GM23338 (cell line): ENCODE results near the gene CSPG4. TPM values are rescaled to one million over a fixed set of nuclear protein-coding genes. Genes with fewer than 3 reads are reported as not detected.

Experiments used
- ATAC-seq: fragments of 200-7000 bp; cut with Tn5 transposase; 3 replicates; pipeline ENCODE4 v1.9.1; 2020
- DNase-seq: peaks from one replicate; pipeline ENCODE4 v3.0.0-alpha.2; 2015; ENCODE audit warnings: low spot score
- H2AFZ ChIP-seq: fragments of 200-600 bp; sonication (generic); 2 replicates; pipeline ENCODE4 v1.8.0; 2016; ENCODE audit warnings: antibody characterized with exemption, mild to moderate bottlenecking, moderate library complexity
- H3F3A ChIP-seq: fragments of 200-600 bp; sonication (generic); replicated peaks from 2 replicates; pipeline ENCODE4 v1.8.0; 2017; ENCODE audit warnings: antibody characterized with exemption, mixed run types, low read depth
- H3K27ac ChIP-seq: fragments of 200-600 bp; sonication (generic); 2 replicates; pipeline ENCODE4 v1.6.1; 2016; ENCODE audit warnings: low read depth
- H3K27me3 ChIP-seq: fragments of 200-600 bp; sonication (generic); 2 replicates; pipeline ENCODE4 v1.8.0; 2016; ENCODE audit warnings: mild to moderate bottlenecking, mixed run types, moderate library complexity; ENCODE audit not compliant: insufficient read depth
- H3K36me3 ChIP-seq: fragments of 200-600 bp; sonication (generic); 2 replicates; pipeline ENCODE4 v1.8.0; 2016; ENCODE audit warnings: mild to moderate bottlenecking; ENCODE audit not compliant: insufficient read depth
- H3K4me1 ChIP-seq: fragments of 200-600 bp; sonication (generic); 2 replicates; pipeline ENCODE4 v1.8.0; 2016; ENCODE audit warnings: mild to moderate bottlenecking, moderate library complexity; ENCODE audit not compliant: insufficient read depth
- H3K4me2 ChIP-seq: fragments of 200-600 bp; sonication (generic); 2 replicates; pipeline ENCODE4 v1.7.1; 2017; ENCODE audit warnings: mixed run types
- H3K4me3 ChIP-seq: fragments of 200-600 bp; sonication (generic); 2 replicates; pipeline ENCODE4 v1.6.1; 2016; ENCODE audit warnings: mixed run types
- H3K79me2 ChIP-seq: fragments of 200-600 bp; sonication (generic); replicated peaks from 2 replicates; pipeline ENCODE4 v1.8.0; 2017; ENCODE audit warnings: mild to moderate bottlenecking; ENCODE audit not compliant: insufficient read depth
- H3K9me2 ChIP-seq: fragments of 200-600 bp; sonication (generic); 2 replicates; pipeline ENCODE4 v1.8.0; 2017; ENCODE audit not compliant: insufficient read depth
- H4K20me1 ChIP-seq: fragments of 200-600 bp; sonication (generic); replicated peaks from 2 replicates; pipeline ENCODE4 v1.8.0; 2017; ENCODE audit warnings: mild to moderate bottlenecking; ENCODE audit not compliant: insufficient read depth
- H3K27ac Mint-ChIP-seq: 2 replicates; pipeline ENCODE4 v1.8.0; 2020; ENCODE audit warnings: inconsistent platforms, mild to moderate bottlenecking, moderate library complexity, mixed read lengths
- H3K27me3 Mint-ChIP-seq: 3 replicates; pipeline ENCODE4 v1.8.0; 2022; ENCODE audit warnings: low read depth, mild to moderate bottlenecking, moderate library complexity, mixed read lengths, inconsistent platforms; ENCODE audit not compliant: insufficient read depth, poor library complexity
- H3K36me3 Mint-ChIP-seq: 3 replicates; pipeline ENCODE4 v1.8.0; 2021; ENCODE audit warnings: low read depth, mild to moderate bottlenecking, inconsistent platforms, moderate library complexity, mixed read lengths
- H3K4me1 Mint-ChIP-seq: 3 replicates; pipeline ENCODE4 v1.8.0; 2020; ENCODE audit warnings: mild to moderate bottlenecking, inconsistent platforms, mixed read lengths
- H3K4me3 Mint-ChIP-seq: 3 replicates; pipeline ENCODE4 v1.8.0; 2021; ENCODE audit warnings: moderate library complexity, mild to moderate bottlenecking, inconsistent platforms, mixed read lengths
- H3K9me3 Mint-ChIP-seq: 3 replicates; pipeline ENCODE4 v1.8.0; 2020; ENCODE audit warnings: moderate library complexity, mild to moderate bottlenecking, inconsistent platforms, mixed read lengths
- CREB1 ChIP-seq: fragments of 250-450 bp; sonication (Bioruptor Pico); IDR thresholded peaks from 2 replicates; pipeline ENCODE4 v1.5.0; 2020; ENCODE audit warnings: low read depth, mild to moderate bottlenecking, moderate library complexity
- EZH2 ChIP-seq: fragments of 200-600 bp; sonication (generic); IDR thresholded peaks from one replicate; pipeline ENCODE4 v1.8.0; 2017; ENCODE audit warnings: antibody characterized with exemption, mild to moderate bottlenecking, low read depth; ENCODE audit not compliant: unreplicated experiment
- EZH2phosphoT487 ChIP-seq: fragments of 200-600 bp; sonication (generic); IDR thresholded peaks from one replicate; pipeline ENCODE4 v1.8.1; 2018; ENCODE audit warnings: antibody characterized with exemption; ENCODE audit not compliant: unreplicated experiment
- JUNB ChIP-seq: IDR thresholded peaks from one replicate; pipeline ENCODE4 v1.6.1; 2016; ENCODE audit warnings: antibody characterized with exemption; ENCODE audit not compliant: unreplicated experiment
- NANOG ChIP-seq: IDR thresholded peaks from 2 replicates; pipeline ENCODE4 v1.6.1; 2016; ENCODE audit warnings: antibody characterized with exemption, borderline replicate concordance
- POLR2AphosphoS5 ChIP-seq: IDR thresholded peaks from 2 replicates; pipeline ENCODE4 v1.6.1; 2016; ENCODE audit warnings: antibody characterized with exemption, low read depth
- STAT1 ChIP-seq: IDR thresholded peaks from one replicate; pipeline ENCODE4 v1.6.1; 2016; ENCODE audit warnings: antibody characterized with exemption; ENCODE audit not compliant: unreplicated experiment
- ZNF114 ChIP-seq: fragments of 250-450 bp; sonication (Bioruptor Pico); IDR thresholded peaks from 2 replicates; pipeline ENCODE4 v1.5.0; 2020; ENCODE audit warnings: mild to moderate bottlenecking, moderate library complexity
- ZNF331 ChIP-seq: fragments of 250-450 bp; sonication (Bioruptor Pico); IDR thresholded peaks from 2 replicates; pipeline ENCODE4 v1.5.0; 2020; ENCODE audit warnings: low read depth, mild to moderate bottlenecking, moderate library complexity
- polyA plus RNA-seq: library from polyadenylated mRNA; unstranded; fragments of >200 nt; fragmentation: Nextera tagmentation; extraction: Ambion mirVana; gene quantifications from 2 replicates; pipeline ENCODE4 v1.2.1, GENCODE V29; 2016
- total RNA-seq: library from RNA; depleted of rRNA; stranded (reverse); fragments of >200 nt; shearing (Covaris generic); gene quantifications from 2 replicates; pipeline ENCODE4 v1.2.3, GENCODE V29; 2014
- TF ChIP-seq, protein P1 (sequence below): fragments of 250-450 bp; sonication (Bioruptor Pico); IDR thresholded peaks from 2 replicates; pipeline ENCODE4 v1.5.0; 2020; ENCODE audit warnings: mild to moderate bottlenecking, moderate library complexity
- TF ChIP-seq, protein P2 (sequence below), 2 experiments: fragments of 200-600 bp in 1 of 2; sonication (generic) in 1 of 2; conservative IDR thresholded peaks; 2 replicates each; pipeline versions ENCODE4 v1.5.1 to v1.6.1; 2016 to 2017; ENCODE audit warnings: antibody characterized with exemption in 2 of 2, low read depth in 2 of 2, mild to moderate bottlenecking in 2 of 2, moderate library complexity in 1 of 2
- TF ChIP-seq, protein P3 (sequence below): IDR thresholded peaks from one replicate; pipeline ENCODE4 v1.6.1; 2018; ENCODE audit warnings: antibody characterized with exemption; ENCODE audit not compliant: unreplicated experiment
- TF ChIP-seq, protein P4 (sequence below): IDR thresholded peaks from 2 replicates; pipeline ENCODE4 v1.6.1; 2016; ENCODE audit warnings: antibody characterized with exemption

CSPG4 gene
- total and polyA plus RNA-seq, 2 experiments from 2014 or later: 0.27 to 4.0 TPM

- no peak overlapping the region for H3K4me3 ChIP-seq
- H3K4me1 ChIP-seq: no peaks in the 10 kb centered on the region
- H3K27ac ChIP-seq: no peak overlapping the region
- H3F3A ChIP-seq: no peaks in the 10 kb centered on the region
- H3K36me3 Mint-ChIP-seq: no peaks in the 10 kb centered on the region
- peaks cover 8% of the 10 kb centered on the region for H3K4me1 Mint-ChIP-seq
- ATAC-seq (no peak), DNase-seq (no peak)
- no peaks in the 10 kb centered on the region for H4K20me1 ChIP-seq
- H3K9me2 ChIP-seq: no peaks in the 10 kb centered on the region
- H3K4me3 Mint-ChIP-seq: no peak overlapping the region
- no peaks in the 10 kb centered on the region for H3K36me3 ChIP-seq
- TF ChIP-seq POLR2AphosphoS5 (no peak), EZH2 (no peak), ZNF114 (CRISPR knock-in tag) (no peak), NANOG (no peak), CREB1 (no peak), STAT1 (no peak), ZNF331 (CRISPR knock-in tag) (no peak), EZH2phosphoT487 (no peak), JUNB (no peak)
- TF ChIP-seq, protein P1, sequence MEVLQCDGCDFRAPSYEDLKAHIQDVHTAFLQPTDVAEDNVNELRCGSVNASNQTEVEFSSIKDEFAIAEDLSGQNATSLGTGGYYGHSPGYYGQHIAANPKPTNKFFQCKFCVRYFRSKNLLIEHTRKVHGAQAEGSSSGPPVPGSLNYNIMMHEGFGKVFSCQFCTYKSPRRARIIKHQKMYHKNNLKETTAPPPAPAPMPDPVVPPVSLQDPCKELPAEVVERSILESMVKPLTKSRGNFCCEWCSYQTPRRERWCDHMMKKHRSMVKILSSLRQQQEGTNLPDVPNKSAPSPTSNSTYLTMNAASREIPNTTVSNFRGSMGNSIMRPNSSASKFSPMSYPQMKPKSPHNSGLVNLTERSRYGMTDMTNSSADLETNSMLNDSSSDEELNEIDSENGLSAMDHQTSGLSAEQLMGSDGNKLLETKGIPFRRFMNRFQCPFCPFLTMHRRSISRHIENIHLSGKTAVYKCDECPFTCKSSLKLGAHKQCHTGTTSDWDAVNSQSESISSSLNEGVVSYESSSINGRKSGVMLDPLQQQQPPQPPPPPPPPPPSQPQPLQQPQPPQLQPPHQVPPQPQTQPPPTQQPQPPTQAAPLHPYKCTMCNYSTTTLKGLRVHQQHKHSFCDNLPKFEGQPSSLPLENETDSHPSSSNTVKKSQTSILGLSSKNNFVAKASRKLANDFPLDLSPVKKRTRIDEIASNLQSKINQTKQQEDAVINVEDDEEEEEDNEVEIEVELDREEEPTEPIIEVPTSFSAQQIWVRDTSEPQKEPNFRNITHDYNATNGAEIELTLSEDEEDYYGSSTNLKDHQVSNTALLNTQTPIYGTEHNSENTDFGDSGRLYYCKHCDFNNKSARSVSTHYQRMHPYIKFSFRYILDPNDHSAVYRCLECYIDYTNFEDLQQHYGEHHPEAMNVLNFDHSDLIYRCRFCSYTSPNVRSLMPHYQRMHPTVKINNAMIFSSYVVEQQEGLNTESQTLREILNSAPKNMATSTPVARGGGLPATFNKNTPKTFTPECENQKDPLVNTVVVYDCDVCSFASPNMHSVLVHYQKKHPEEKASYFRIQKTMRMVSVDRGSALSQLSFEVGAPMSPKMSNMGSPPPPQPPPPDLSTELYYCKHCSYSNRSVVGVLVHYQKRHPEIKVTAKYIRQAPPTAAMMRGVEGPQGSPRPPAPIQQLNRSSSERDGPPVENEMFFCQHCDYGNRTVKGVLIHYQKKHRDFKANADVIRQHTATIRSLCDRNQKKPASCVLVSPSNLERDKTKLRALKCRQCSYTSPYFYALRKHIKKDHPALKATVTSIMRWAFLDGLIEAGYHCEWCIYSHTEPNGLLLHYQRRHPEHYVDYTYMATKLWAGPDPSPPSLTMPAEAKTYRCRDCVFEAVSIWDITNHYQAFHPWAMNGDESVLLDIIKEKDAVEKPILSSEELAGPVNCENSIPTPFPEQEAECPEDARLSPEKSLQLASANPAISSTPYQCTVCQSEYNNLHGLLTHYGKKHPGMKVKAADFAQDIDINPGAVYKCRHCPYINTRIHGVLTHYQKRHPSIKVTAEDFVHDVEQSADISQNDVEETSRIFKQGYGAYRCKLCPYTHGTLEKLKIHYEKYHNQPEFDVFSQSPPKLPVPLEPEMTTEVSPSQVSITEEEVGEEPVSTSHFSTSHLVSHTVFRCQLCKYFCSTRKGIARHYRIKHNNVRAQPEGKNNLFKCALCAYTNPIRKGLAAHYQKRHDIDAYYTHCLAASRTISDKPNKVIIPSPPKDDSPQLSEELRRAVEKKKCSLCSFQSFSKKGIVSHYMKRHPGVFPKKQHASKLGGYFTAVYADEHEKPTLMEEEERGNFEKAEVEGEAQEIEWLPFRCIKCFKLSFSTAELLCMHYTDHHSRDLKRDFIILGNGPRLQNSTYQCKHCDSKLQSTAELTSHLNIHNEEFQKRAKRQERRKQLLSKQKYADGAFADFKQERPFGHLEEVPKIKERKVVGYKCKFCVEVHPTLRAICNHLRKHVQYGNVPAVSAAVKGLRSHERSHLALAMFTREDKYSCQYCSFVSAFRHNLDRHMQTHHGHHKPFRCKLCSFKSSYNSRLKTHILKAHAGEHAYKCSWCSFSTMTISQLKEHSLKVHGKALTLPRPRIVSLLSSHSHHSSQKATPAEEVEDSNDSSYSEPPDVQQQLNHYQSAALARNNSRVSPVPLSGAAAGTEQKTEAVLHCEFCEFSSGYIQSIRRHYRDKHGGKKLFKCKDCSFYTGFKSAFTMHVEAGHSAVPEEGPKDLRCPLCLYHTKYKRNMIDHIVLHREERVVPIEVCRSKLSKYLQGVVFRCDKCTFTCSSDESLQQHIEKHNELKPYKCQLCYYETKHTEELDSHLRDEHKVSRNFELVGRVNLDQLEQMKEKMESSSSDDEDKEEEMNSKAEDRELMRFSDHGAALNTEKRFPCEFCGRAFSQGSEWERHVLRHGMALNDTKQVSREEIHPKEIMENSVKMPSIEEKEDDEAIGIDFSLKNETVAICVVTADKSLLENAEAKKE: no peak
- TF ChIP-seq, protein P2, sequence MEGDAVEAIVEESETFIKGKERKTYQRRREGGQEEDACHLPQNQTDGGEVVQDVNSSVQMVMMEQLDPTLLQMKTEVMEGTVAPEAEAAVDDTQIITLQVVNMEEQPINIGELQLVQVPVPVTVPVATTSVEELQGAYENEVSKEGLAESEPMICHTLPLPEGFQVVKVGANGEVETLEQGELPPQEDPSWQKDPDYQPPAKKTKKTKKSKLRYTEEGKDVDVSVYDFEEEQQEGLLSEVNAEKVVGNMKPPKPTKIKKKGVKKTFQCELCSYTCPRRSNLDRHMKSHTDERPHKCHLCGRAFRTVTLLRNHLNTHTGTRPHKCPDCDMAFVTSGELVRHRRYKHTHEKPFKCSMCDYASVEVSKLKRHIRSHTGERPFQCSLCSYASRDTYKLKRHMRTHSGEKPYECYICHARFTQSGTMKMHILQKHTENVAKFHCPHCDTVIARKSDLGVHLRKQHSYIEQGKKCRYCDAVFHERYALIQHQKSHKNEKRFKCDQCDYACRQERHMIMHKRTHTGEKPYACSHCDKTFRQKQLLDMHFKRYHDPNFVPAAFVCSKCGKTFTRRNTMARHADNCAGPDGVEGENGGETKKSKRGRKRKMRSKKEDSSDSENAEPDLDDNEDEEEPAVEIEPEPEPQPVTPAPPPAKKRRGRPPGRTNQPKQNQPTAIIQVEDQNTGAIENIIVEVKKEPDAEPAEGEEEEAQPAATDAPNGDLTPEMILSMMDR (conservative IDR thresholded peaks at IDR 0.05; ENCODE audit: low read depth in 2 of 2): no peak
- TF ChIP-seq, protein P3, sequence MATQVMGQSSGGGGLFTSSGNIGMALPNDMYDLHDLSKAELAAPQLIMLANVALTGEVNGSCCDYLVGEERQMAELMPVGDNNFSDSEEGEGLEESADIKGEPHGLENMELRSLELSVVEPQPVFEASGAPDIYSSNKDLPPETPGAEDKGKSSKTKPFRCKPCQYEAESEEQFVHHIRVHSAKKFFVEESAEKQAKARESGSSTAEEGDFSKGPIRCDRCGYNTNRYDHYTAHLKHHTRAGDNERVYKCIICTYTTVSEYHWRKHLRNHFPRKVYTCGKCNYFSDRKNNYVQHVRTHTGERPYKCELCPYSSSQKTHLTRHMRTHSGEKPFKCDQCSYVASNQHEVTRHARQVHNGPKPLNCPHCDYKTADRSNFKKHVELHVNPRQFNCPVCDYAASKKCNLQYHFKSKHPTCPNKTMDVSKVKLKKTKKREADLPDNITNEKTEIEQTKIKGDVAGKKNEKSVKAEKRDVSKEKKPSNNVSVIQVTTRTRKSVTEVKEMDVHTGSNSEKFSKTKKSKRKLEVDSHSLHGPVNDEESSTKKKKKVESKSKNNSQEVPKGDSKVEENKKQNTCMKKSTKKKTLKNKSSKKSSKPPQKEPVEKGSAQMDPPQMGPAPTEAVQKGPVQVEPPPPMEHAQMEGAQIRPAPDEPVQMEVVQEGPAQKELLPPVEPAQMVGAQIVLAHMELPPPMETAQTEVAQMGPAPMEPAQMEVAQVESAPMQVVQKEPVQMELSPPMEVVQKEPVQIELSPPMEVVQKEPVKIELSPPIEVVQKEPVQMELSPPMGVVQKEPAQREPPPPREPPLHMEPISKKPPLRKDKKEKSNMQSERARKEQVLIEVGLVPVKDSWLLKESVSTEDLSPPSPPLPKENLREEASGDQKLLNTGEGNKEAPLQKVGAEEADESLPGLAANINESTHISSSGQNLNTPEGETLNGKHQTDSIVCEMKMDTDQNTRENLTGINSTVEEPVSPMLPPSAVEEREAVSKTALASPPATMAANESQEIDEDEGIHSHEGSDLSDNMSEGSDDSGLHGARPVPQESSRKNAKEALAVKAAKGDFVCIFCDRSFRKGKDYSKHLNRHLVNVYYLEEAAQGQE: no peak
- TF ChIP-seq, protein P4, sequence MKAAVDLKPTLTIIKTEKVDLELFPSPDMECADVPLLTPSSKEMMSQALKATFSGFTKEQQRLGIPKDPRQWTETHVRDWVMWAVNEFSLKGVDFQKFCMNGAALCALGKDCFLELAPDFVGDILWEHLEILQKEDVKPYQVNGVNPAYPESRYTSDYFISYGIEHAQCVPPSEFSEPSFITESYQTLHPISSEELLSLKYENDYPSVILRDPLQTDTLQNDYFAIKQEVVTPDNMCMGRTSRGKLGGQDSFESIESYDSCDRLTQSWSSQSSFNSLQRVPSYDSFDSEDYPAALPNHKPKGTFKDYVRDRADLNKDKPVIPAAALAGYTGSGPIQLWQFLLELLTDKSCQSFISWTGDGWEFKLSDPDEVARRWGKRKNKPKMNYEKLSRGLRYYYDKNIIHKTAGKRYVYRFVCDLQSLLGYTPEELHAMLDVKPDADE: no peak
- H3K9me3 Mint-ChIP-seq: no peaks in the 10 kb centered on the region
- peaks cover 19% of the 10 kb centered on the region for H3K27me3 Mint-ChIP-seq
- no peaks in the 10 kb centered on the region for H3K27me3 ChIP-seq
- H3K27ac Mint-ChIP-seq: no peak overlapping the region
- no peaks in the 10 kb centered on the region for H3K79me2 ChIP-seq
- no peak overlapping the region for H2AFZ ChIP-seq
- no peak overlapping the region for H3K4me2 ChIP-seq
These were observed 8.9 kb upstream of the CSPG4 start for GRCh38 chr15:75721480-75721922.
